Measurements from ENCODE around the gene NCOA7.
"Not testable (repeated sequence)": the region's sequence is repeated elsewhere in the genome, so short reads cannot be mapped to it uniquely, and the experiment has no call there.

Gene NCOA7

DNA sequence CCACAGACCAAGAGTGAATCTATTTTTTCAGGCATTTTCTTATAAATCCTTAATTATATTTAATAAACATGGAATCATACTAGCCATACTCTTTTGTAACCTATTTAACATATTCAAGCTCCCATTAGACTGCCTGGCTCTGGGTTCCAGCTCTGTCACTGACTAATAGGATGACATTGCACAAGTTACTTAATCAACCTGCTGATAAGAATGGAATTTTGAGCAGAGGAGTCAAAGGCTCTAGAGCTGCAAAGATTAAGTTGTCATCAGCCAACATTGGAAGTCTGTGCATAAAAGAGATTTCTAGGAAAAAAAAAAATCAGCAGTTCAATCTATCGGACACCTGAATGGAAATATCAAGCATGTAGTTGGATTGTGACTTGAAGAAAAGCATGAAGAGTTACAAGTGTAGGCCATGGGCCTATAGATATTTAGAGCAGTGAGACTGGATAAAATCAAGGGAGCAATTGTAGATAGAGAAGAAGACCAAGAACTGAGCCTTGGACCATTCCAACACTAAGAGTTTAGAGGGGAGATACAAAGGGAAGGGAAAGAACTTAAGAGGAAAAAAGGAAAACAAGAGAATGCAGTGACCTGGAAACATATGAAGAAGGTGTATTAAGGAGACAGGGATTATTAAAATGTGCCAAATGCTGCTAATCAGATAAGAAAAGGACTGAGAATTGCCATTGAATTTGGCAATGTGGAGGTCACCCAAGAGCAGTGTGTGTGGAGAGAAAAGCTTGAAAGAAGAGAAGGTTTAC lies 154.8 kb downstream of the NCOA7 start:
- DNase-seq (ENCODE audit: low read depth in 2 of 2), result no peak

DNA sequence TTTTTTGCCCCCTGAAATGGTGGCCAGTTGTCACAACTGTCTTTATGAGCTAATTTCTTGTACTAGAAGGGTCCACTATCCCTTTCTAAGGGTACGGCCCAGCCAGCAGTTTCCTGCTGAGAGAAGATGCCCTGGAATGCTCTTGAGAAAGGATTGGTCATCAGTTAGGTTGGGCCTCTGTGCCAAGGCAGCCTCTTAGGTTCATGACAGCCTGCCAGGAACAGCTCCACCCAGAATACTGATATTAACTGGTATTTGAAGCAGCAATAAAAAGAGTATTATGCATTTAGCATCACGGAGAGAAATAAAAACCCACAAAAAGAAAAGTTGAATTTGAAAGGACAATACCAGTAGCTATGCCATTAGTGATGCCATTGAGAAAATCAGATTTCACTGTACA lies 156.9 kb downstream of the NCOA7 start:
- DNase-seq (ENCODE audit: low read depth in 2 of 2), result no peak

DNA sequence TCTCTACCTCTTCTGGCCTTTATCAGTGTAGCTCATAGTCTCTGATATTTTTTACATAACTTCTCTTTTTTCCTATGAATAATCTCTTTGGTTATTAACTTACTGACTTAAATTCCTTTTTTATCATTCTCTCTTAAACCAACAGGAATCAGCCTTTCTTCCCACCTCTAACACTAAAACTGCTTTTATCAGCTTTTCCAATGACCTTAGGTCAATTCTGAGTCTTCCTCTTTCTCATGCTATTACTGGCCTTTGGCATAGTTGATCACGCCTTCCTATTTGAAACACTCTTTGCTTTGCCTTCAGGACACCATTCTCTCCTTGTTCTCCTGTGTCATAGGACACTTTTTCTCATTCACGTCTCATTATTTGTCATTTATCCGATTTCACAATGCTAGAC lies 157.7 kb downstream of the NCOA7 start:
- no peak for DNase-seq (ENCODE audit: low read depth in 2 of 2)

DNA sequence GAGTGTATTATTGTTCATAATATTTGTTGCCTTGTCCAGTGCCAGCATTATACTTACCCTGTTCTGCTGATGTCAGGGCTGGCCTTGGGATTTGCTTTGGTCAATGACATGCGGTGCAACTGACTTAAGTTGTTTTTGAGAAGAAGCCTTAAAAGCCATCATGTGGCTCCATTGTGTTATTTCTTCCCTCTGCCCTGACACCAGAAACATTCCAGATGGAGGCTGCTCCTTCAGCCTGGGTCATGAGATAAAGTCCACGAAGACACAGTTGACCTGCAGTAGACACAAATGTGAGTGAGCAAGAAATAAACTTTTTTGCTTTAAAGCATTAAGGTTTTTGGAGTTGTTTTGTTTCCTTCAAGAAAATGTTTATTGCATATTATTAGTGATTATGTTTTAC lies 158.3 kb downstream of the NCOA7 start:
- DNase-seq (ENCODE audit: low read depth in 2 of 2), result no peak

DNA sequence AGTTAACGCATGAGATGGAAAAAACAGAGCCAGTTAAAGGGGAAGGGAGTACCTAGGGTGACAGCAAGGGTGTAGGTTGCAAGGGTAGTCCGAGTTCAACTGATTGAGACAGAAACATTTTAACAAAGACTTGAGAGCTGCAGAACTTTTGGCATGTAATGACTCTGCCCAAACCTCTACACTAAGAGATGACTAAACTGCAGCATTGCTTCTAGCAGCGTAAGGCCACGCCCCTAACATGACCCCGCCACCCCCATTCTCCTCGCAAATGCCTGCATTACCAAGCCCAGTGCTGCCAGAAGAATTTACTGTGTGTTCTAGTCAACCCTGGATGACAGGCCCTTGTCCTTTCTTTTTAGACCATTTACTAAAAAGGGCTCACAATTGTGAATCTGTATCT lies 159.5 kb downstream of the NCOA7 start:
- no peak for DNase-seq (ENCODE audit: low read depth in 2 of 2)

DNA sequence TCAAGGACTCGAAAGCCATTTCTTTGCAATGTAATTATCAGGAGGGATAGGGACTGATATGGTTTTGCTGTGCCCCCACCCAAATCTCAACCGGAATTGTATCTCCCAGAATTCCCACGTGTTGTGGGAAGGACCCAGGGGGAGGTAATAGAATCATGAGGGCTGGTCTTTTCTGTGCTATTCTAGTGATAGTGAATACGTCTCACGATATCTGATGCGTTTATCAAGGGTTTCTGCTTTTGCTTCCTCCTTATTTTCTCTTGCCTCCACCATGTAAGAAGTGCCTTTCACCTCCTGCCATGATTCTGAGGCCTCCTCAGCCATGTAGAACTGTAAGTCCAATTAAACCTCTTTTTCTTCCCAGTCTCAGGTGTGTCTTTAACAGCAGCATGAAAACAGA lies 160.0 kb downstream of the NCOA7 start:
- not testable (repeated sequence) for DNase-seq (ENCODE audit: low read depth in 2 of 2)

DNA sequence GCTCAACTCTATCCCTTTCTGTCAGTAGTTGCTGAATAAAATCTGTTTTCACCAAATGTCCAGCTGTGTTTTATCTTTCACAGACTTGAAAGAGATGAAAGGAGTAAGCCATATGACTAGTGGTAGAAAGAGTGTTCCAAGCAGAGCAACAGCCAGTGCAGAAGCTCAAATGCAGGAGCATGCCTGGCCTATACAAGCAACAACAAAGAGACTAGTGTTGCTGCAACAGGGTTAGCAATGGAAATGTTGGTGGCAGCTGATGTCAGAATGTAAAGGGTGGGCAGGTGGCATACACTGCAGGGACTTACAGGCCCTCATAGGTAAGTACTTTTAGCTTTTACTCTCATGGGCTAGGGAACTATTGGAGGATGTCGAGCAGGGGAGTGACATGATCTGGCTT lies 160.6 kb downstream of the NCOA7 start:
- DNase-seq (ENCODE audit: low read depth in 2 of 2), result no peak

DNA sequence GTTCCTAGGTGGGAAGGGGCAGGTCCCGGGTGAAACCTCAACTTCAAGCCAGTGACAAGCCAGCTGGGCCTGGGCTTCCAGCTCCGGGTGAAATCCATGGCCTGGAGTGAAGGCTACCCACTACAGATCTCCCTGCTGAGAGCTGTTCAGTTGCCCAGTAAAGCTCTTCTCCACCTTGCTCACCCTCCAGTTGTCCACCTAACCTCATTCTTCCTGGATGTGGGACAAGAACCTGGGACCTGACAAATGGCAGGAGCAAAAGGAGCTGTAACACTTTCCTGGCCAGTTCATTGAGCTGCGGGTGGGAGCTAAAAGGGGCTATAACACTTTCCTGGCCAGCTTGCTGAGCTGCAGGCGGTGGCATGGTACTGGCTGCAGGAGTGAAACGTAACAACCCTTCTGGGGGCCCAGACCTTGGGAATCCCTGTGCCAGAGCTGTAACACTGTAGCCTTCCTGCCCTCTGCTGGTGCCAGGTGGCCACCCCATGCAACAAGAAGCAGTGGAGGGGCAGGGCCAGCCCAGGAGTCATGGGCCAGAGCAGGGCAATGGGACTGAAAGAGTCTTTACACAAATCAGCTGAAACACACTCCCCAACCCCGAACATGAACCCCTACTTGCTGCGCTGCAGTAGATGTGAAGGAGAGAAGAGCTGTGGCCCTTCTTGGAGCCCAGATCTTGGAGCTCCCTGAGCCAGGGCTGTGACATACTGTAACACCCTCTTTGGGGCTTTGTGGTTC lies 162.2 kb downstream of the NCOA7 start:
- no peak for DNase-seq (ENCODE audit: low read depth in 2 of 2)

DNA sequence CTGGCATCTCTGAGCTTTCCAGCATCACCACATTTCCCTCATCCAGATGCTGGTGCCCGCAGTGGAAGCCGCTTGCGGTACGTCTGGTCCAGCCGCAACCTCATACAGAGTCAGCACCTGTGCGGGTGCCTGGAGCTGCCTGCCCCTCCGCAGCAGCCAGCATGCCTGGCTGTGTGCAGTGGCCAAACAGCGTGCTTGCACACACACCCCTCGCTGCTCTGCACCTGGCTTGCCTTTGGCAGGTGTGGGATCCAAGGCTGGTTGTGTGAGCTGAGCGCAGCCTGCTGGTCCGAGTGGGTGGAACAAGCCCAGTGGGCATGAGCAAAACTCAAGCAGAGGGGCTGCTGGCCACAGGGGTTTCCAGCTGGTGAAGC lies 162.7 kb downstream of the NCOA7 start:
- DNase-seq (ENCODE audit: low read depth in 2 of 2), result no peak

DNA sequence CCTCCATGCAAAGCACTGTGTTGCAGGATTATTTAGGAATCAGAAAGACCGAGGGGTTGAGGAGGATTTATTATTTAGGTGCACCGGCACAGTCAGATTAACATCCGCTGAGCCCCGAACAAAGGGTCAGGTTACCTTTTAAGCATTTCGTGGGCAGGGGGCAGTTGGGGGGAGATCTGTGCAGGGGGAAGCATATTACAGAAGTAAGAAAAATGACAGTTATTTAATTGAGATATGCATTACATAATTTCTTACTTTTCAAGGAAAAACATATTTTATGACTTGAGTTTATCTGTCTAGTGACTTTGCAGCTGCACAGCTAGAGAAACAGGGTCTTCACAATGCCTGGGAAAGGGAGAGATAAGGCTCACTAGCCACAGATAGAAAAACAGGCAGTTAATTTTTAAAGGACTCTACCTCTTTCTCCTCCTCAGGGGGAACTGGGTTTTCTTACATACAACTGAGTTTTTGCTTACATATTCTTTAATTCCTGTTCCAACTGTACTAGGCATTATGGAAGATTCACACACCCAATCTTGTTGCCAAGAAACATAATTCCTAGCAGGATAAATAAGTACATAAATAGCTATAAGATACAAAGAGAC lies 164.1 kb downstream of the NCOA7 start:
- DNase-seq (ENCODE audit: low read depth in 2 of 2), result no peak

DNA sequence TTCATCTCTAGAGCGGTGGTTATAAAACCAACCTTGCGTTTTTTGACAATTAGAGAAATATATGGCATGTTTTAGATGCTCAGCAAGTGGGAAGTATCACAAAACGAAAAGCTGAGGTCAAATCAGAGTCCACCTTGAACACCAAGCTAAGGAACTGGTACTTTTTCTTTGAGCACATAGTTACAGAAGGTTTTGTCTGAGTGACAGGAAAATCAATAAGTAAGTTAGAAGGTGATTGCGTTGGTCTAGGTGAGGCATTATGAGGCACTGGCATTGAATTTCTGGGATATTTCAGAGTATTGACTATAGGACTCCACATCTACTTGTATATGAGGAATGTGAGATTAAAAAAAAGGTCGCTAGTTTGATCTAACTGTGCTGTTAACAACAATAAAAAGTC lies 165.2 kb downstream of the NCOA7 start:
- no peak for DNase-seq (ENCODE audit: low read depth in 2 of 2)

DNA sequence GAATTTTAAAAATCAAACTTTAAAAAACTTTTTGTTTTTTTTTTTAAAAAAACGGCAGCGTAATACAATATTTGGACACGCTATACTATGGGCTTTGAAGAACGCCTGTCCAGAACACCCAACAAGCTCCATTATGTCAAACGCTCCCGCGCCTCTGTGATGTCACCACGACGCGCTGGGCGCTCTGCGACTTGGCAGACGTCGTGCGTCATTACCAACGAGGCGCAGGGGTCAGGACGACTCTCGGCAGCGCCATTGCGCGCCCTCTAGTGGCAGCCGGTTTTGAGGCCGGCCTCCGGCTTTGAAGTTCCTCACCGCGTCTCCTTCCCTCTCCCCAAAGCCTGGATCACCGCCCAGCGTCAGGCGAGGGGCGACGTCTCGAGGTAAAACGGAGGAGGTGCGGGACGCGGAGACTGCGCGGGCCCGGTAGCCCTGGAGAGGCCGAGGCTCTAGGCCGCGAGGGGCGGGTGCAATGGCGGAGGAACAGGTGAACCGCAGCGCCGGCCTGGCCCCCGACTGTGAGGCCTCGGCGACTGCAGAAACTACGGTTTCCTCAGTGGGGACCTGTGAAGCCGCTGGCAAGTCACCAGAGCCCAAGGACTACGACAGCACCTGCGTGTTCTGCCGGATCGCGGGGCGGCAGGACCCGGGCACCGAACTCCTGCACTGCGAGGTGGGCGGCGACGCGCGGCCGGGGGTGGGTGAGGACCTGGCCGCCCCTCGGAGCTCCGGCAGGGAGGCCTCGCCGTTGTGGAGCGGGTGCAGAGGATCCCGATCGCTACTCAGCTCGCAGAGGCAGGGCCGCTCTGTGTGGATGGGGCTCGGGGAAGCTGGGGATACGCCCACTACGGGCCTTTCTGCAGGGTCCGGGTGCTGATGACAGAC lies 166.0 kb downstream of the NCOA7 start, which contains the start of gene HINT3:
HINT3 (plus strand) TSS at position 265 of the 885 bp plus-strand sequence; CDS start at position 473, 208 bp downstream.
- peak; percentile 91 to 97 for DNase-seq (ENCODE audit: low read depth in 2 of 2)

DNA sequence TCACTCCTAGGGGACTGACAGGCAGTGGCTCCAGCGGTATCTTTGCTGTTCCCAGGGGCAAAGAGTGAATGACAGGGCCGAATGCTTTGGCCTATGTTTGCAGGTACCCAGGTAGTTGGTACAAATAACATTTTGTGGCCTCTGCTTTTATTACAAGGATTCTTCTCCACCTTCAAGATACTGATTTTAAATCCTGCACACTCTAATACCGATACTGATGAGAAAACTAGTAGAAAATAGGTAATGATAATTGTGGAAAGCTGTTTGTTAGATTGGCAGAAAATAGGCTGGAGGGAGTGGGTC lies 166.6 kb downstream of the NCOA7 start:
- no peak for DNase-seq (ENCODE audit: low read depth in 2 of 2)

DNA sequence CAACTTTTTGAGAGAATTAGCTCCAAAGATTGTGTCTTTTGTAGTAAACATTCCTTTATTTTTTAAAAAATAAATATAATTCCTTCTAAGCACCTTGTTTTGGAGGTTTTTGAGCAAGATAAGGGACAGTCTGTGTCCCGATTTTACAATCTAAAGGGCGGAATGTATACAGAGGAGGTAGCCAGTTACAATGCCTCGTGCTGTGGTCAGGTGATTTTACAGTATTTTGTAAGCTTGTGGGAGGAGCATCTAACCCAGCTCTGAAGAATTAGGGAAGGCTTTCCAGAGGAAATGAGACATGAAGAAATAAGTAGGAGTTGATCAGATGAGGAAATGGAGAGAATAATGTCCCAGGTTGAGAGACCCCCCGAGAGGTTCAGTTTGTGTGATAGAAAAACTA lies 167.1 kb downstream of the NCOA7 start:
- no peak for DNase-seq (ENCODE audit: low read depth in 2 of 2)

DNA sequence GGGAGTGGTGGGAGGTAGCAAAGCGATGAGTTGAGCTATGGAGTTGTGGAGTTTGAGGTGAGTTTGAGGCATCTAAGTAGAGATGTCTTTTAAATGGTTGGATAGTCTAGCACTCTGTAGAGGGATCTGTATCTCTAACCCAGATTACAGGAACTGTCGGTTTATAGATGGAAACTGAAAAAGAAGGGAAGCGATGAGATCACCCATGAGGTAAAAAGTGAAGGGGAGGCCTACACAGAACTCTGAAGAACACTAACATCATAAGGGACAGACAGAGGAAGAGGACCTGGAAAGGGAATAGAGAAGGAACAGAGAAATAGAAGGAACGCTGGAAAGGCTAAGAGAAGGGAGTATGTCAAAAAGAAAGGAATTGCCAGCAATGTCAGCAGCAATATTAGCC lies 168.3 kb downstream of the NCOA7 start:
- DNase-seq (ENCODE audit: low read depth in 2 of 2), result no peak

DNA sequence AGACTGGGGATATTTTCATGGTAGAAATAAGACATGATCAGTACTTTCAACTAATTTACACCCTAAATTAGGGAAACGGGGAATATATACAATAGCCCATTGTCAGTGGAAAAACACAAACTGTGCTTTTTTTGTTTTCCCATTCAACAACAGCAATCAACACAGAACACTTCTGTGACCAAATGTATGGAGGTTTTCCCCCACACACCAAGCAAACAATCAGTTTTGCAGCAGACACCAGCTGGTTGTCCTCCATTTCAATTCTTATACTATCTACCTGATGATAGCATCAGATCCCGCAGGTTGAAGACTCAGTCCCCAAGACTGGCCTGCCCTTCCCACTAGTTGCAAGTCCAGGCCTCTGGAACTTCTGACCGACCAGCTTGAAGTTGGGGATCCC lies 170.4 kb downstream of the NCOA7 start:
- DNase-seq (ENCODE audit: low read depth in 2 of 2), result no peak

DNA sequence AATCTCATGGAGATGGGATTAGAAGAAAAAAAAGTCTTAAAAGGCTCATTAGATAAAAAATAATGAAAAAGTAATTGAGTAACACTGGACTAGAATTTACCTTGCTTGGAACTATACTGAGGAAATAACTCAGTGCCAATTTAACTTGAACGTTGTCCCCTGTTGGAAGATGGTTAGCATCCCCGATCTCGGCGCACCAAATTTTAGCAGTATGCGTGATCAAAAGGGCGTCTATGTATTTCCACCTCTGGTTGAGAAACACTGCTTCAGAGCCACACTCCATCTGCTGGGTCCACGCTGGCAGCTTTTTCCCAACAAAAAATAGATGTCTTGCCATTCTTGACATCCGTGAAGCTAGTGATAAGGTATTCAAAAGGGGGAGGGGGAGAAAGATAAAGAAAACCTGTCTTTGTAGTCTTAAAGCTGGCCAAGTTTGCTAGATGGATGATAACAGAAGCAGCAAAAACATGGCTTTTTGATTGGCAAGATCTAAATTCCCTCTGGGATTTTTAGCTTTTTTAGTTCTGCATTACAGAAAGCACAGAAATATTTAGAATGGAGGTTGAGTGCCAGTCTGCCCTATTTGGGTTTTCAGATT lies 172.2 kb downstream of the NCOA7 start:
- DNase-seq (ENCODE audit: low read depth in 2 of 2), result no peak

DNA sequence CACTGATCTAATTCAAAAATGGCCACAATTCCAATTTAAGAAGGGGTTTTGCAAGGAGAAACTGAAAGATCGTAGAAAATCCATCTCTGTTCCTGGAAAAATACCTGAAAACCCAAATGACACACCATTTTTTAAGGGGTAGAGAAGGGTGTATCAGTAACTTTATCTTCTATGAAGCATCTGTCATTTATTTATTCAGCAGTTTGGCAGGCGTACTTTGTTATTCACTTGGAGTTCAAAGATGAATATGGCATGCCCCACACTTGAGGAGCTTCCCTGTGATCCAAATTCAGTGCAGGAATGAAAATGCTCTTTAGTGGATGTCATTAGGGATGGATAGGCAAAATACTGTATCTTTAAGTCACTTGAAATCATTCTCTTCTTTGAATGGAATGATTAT lies 173.1 kb downstream of the NCOA7 start:
- no peak for DNase-seq (ENCODE audit: low read depth in 2 of 2)

DNA sequence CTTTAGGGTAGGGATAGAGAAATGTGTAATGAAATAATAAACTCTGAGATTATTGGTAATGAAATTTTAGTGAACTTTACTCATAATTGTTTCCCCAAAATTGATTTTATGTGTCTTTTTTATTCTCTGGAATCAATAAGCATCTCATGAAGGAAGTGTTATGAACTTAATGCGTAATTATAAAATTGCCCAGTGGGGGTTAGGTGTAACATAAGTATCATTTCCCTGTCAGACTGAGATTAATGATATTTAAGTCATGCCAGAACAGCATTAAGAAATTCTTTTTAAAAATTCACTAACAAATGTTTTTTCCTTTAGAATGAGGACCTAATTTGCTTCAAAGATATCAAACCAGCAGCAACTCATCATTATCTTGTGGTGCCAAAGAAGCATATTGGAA lies 175.8 kb downstream of the NCOA7 start:
- no peak for DNase-seq (ENCODE audit: low read depth in 2 of 2)

DNA sequence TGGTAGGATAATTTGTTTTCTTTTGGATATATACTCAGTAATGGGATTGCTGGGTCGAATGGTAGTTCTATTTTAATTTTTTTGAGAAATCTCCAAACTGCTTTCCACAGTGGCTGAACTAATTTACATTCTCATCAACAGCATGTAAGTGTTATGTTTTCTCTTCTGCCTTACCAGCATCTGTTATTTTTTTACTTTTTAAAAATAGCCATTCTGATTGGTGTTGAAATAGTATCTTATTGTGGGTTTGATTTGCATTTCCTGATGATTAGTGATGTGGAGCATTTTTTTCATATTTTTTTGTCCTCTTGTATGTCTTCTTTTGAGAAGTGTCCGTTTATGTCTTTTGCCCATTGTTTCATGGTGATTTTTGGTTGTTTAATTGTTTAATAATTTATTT lies 177.7 kb downstream of the NCOA7 start:
- DNase-seq (ENCODE audit: low read depth in 2 of 2), result no peak

DNA sequence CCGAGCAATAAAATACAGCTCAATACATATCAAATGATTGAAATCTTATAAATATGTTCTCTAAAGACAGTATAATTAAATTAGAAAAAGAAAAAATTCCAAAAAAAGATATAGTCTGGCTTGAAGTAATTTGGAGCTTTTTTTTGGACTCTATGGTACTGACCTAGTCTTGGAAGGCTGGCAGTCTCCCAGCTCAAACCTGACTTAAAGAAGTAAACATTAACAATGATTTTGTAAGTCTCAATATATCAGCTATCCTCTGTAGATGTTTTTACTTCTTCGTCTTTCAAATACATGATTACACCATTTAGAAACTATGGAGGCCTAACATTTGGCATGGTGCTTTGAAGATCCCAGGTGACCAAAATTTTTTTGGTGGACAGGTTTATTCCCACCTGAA lies 180.0 kb downstream of the NCOA7 start:
- DNase-seq (ENCODE audit: low read depth in 2 of 2), result no peak

DNA sequence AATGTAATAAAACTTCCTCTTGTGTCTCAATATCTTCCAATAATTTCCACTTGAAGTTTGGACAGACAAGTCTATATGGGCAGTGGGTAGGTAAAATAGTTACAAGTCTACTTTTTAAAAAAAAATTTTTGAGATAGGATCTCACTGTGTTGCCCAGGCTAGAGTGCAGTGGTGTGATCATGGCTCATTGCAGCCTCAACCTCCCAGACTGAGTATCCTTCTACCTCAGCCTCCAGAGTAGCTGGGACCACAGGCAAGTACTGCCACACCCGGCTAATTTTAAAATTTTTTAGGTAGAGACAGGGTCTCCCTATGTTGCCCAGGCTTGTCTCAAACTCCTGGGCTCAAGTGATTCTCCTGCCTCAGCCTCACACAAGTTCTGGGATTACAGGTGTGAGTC lies 181.7 kb downstream of the NCOA7 start:
- DNase-seq (ENCODE audit: low read depth in 2 of 2), result not testable (repeated sequence)
